Hematopoietic multipotent progenitor cell treated with erythropoietin and hydrocortisone succinate and interleukin-3 and kit ligand, for 15 days (in vitro differentiated cells): ENCODE results near the gene C5orf15.
"Not testable (repeated sequence)": the region's sequence is repeated elsewhere in the genome, so short reads cannot be mapped to it uniquely, and the experiment has no call there.

Experiments used
- DNase-seq: peaks from one replicate; pipeline ENCODE4 v3.0.0-alpha.2; 2015; ENCODE audit warnings: low spot score

The C5orf15 gene

GRCh38 chr5:133962801-133963476 lies 5.5 kb downstream of the C5orf15 start:
- DNase-seq: no peak

GRCh38 chr5:133962131-133962530 lies 6.3 kb downstream of the C5orf15 start:
- no peak for DNase-seq

GRCh38 chr5:133959643-133960042 lies 8.8 kb downstream of the C5orf15 start:
- no peak for DNase-seq

GRCh38 chr5:133957591-133957990 lies 10.8 kb downstream of the C5orf15 start:
- DNase-seq: no peak

- DNase-seq: no peak
Observed at GRCh38 chr5:133957080-133957479, 11.3 kb downstream of the C5orf15 start.

GRCh38 chr5:133956196-133956595 lies 12.2 kb downstream of the C5orf15 start:
- not testable (repeated sequence) for DNase-seq

GRCh38 chr5:133953568-133954145 lies 14.8 kb downstream of the C5orf15 start:
- no peak for DNase-seq

GRCh38 chr5:133952729-133953567 lies 15.5 kb downstream of the C5orf15 start:
- DNase-seq: no peak

- no peak for DNase-seq
Observed at GRCh38 chr5:133950821-133951612, 17.4 kb downstream of the C5orf15 start.

- no peak for DNase-seq
Observed at GRCh38 chr5:133948721-133949120, 19.7 kb downstream of the C5orf15 start.

GRCh38 chr5:133947431-133947841 lies 21.0 kb downstream of the C5orf15 start:
- DNase-seq: no peak

GRCh38 chr5:133945568-133945967 lies 22.9 kb downstream of the C5orf15 start:
- DNase-seq: no peak

- peak; percentile 88 for DNase-seq
Observed at GRCh38 chr5:133944263-133945185, 23.9 kb downstream of the C5orf15 start.

GRCh38 chr5:133943475-133943817 lies 25.0 kb downstream of the C5orf15 start:
- DNase-seq: no peak

- DNase-seq: peak; percentile 70
Observed at GRCh38 chr5:133942614-133943474, 25.6 kb downstream of the C5orf15 start.

GRCh38 chr5:133941456-133942196 lies 26.8 kb downstream of the C5orf15 start:
- DNase-seq: peak; percentile 30

- DNase-seq: no peak
Observed at GRCh38 chr5:133939668-133940067, 28.8 kb downstream of the C5orf15 start.

GRCh38 chr5:133938929-133939328 lies 29.5 kb downstream of the C5orf15 start:
- DNase-seq: no peak

- DNase-seq: peak; percentile 48
Observed at GRCh38 chr5:133938039-133938821, 30.2 kb downstream of the C5orf15 start.
